Testis (tissue), 2 donors: ENCODE results near the gene DENND10.
A peak's percentile ranks its signal among the peaks of the same experiment; 100 is the strongest.

Experiments
- POLR2A ChIP-seq: fragments of 450-650 bp; IDR thresholded peaks from one replicate; pipeline ENCODE4 v1.6.1; 2017; ENCODE audit warnings: antibody characterized with exemption, mild to moderate bottlenecking, moderate library complexity
- TF ChIP-seq, protein P1 (sequence below), 3 experiments: fragments of 450-650 bp in 2 of 3; fragments of 200-600 bp in 1 of 3; sonication (generic) in 1 of 3; IDR thresholded peaks; one replicate each; pipeline ENCODE4 v1.5.1; 2016 to 2019; ENCODE audit warnings: antibody characterized with exemption in 3 of 3, mild to moderate bottlenecking in 2 of 3, moderate library complexity in 1 of 3

DNA sequence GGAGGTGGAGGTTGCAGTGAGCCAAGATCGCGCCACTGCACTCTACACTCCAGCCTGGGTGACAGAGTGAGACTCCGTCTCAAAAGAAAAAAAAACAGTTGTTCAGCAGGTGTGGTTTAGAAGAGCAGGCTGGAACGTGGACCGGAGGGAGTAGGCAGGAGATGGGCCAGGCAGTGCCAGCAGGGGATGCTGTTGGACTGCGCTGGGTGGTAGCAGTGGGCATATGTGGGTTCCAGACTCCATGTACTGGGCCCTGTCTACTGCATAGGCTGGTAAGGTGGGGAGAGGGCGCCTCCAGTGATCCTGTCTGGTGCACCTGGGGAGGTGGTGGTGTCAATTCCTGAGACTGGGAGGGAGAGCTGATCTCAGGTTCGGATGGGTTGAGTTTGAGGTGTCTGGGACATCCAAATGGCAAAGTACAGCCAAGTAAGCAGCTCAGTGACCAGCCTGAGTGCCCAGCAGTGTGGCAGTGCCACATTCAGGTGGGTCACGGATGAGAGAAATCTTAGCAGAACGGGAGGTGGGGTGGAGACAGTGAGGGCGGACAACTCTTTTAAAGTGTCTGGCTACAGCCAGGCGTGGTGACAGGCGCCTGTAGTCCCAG, 35.7 kb downstream of the DENND10 start:
- TF ChIP-seq, protein P1, sequence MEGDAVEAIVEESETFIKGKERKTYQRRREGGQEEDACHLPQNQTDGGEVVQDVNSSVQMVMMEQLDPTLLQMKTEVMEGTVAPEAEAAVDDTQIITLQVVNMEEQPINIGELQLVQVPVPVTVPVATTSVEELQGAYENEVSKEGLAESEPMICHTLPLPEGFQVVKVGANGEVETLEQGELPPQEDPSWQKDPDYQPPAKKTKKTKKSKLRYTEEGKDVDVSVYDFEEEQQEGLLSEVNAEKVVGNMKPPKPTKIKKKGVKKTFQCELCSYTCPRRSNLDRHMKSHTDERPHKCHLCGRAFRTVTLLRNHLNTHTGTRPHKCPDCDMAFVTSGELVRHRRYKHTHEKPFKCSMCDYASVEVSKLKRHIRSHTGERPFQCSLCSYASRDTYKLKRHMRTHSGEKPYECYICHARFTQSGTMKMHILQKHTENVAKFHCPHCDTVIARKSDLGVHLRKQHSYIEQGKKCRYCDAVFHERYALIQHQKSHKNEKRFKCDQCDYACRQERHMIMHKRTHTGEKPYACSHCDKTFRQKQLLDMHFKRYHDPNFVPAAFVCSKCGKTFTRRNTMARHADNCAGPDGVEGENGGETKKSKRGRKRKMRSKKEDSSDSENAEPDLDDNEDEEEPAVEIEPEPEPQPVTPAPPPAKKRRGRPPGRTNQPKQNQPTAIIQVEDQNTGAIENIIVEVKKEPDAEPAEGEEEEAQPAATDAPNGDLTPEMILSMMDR (IDR thresholded peaks at IDR 0.05): peak in 1 of 3 experiments; percentile 22
- TF ChIP-seq POLR2A: no peak
